Colon (tissue), 2 donors: ENCODE data around the gene SSNA1.

Source experiments
- FAIRE-seq: peaks from 2 replicates; lab custom pipeline; 2012; peaks lifted over from hg19 to GRCh38; lab: Jason Lieb, UNC
- donor health status: control.
- donor health status: control.

SSNA1 gene

GRCh38 chr9:137221506-137222111 lies 33.1 kb downstream of the SSNA1 start:
- no peak for FAIRE-seq

GRCh38 chr9:137222190-137223077 lies 34.0 kb downstream of the SSNA1 start, which contains the start of gene RNF208:
TSS of gene RNF208 (minus strand) at chr9:137222240. CDS start at chr9:137221212, 1,028 bp downstream.
- no peak for FAIRE-seq

GRCh38 chr9:137223078-137223970 lies 34.8 kb downstream of the SSNA1 start:
- peak; percentile 5 for FAIRE-seq

- FAIRE-seq, result no peak
Observed at GRCh38 chr9:137224830-137225694, 36.6 kb downstream of the SSNA1 start, which contains the start of gene CYSRT1. TSS of gene CYSRT1 (plus strand) at chr9:137225174. CDS start at chr9:137225622, 448 bp downstream.

- FAIRE-seq, result no peak
Observed at GRCh38 chr9:137225699-137226331, 37.3 kb downstream of the SSNA1 start.

GRCh38 chr9:137226338-137227053 lies 38.0 kb downstream of the SSNA1 start:
- no peak for FAIRE-seq

GRCh38 chr9:137227054-137227852 lies 38.8 kb downstream of the SSNA1 start, which contains the start of gene RNF224:
TSS of gene RNF224 (plus strand) at chr9:137227502. CDS start at chr9:137228336, 834 bp downstream.
- FAIRE-seq, result no peak

- no peak for FAIRE-seq
Observed at GRCh38 chr9:137227853-137228505, 39.5 kb downstream of the SSNA1 start.

GRCh38 chr9:137228506-137228967 lies 40.1 kb downstream of the SSNA1 start:
- FAIRE-seq, result no peak

- FAIRE-seq, result no peak
Observed at GRCh38 chr9:137228968-137229896, 40.8 kb downstream of the SSNA1 start.

- no peak for FAIRE-seq
Observed at GRCh38 chr9:137229903-137230704, 41.6 kb downstream of the SSNA1 start.

GRCh38 chr9:137230705-137231371 lies 42.4 kb downstream of the SSNA1 start, which contains the start of gene SLC34A3:
TSS of gene SLC34A3 (plus strand) at chr9:137230901. CDS start at chr9:137231703, 802 bp downstream.
- FAIRE-seq, result no peak

- no peak for FAIRE-seq
Observed at GRCh38 chr9:137231372-137232039, 43.0 kb downstream of the SSNA1 start.

- no peak for FAIRE-seq
Observed at GRCh38 chr9:137232101-137232500, 43.6 kb downstream of the SSNA1 start.

GRCh38 chr9:137232510-137232909 lies 44.0 kb downstream of the SSNA1 start:
- FAIRE-seq, result no peak
